GM10266 (cell line): Measurements from ENCODE around the gene KLHL26.

Experiments used
- DNase-seq: peaks from one replicate; pipeline ENCODE4 v3.0.0; 2012; ENCODE audit errors: extremely low spot score
- TF ChIP-seq, protein P1 (sequence below): IDR thresholded peaks from 2 replicates; pipeline ENCODE4 v1.5.1; 2012; ENCODE audit warnings: mild to moderate bottlenecking, low read depth; ENCODE audit not compliant: control insufficient read depth, insufficient read depth; ENCODE audit errors: missing control alignments

KLHL26 gene

DNA sequence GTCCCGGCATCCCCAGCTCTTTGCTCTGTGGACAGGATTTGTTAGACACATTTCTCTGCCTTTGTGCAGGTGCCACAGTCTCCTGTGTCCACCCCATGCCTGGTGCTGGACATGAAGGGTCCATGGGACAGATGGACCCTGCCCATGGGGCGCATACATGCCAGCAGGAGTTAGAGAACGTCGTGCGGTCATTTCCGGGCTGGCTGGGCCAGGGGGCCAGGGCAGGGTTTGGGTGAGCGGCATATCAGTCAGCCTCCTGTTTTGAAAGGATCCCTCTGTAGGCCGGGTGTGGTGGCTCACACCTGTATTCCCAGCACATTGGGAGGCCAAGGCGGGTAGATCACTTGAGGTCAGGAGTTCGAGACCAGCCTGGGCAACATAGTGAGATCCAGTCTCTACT is 11.0 kb downstream of the KLHL26 start:
- TF ChIP-seq, protein P1, sequence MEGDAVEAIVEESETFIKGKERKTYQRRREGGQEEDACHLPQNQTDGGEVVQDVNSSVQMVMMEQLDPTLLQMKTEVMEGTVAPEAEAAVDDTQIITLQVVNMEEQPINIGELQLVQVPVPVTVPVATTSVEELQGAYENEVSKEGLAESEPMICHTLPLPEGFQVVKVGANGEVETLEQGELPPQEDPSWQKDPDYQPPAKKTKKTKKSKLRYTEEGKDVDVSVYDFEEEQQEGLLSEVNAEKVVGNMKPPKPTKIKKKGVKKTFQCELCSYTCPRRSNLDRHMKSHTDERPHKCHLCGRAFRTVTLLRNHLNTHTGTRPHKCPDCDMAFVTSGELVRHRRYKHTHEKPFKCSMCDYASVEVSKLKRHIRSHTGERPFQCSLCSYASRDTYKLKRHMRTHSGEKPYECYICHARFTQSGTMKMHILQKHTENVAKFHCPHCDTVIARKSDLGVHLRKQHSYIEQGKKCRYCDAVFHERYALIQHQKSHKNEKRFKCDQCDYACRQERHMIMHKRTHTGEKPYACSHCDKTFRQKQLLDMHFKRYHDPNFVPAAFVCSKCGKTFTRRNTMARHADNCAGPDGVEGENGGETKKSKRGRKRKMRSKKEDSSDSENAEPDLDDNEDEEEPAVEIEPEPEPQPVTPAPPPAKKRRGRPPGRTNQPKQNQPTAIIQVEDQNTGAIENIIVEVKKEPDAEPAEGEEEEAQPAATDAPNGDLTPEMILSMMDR, result no peak
- no peak for DNase-seq

DNA sequence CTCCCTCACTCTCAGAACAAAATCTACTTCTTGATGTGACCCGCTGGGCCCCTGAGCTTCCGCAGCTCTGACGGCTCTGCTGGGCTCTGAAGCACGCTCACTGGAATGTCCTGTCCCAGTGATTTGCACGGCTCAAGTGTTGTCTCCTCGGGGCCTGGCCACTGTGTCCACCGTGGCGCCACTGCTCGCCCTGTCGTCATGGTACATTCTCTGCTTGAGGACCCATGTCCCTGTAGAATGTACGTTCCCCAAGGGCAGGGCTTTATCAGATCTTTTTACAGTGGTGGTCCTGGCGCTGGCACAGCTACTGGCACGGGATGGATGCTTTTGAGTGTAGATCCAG is 12.1 kb downstream of the KLHL26 start:
- TF ChIP-seq, protein P1, result no peak
- DNase-seq, result no peak

DNA sequence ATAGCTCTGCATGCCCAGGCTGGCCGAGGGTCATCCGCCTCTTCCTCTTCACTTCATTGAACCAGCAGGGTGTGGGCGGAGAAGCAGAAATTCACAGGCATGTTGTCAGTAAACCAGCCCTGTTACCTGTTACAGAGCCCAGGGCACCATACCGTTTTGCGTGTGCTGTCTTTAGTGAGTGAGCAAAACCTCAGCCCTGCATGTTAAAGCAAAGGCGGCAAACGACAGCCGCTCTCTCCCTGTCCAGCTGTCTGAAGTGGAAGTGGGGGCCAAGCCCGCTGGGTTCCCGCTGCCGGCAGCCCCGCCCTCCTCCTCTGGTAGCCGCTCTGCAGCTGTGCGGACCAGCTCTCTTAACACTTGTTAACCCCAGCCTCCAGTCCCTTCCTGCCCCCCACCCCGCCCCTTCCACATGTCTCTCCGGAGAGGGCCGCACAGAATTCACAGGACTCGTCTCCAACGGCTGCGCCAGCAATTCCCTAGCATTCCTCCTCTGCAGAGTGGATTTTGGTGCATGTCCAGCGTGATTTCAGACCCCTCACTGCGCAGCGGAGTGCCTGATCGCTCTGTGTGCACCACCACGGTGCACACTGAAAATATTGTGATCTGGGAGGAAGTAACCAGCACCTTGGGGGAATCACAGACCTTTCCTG is 12.7 kb downstream of the KLHL26 start:
- no peak for DNase-seq
- TF ChIP-seq, protein P1, result no peak

DNA sequence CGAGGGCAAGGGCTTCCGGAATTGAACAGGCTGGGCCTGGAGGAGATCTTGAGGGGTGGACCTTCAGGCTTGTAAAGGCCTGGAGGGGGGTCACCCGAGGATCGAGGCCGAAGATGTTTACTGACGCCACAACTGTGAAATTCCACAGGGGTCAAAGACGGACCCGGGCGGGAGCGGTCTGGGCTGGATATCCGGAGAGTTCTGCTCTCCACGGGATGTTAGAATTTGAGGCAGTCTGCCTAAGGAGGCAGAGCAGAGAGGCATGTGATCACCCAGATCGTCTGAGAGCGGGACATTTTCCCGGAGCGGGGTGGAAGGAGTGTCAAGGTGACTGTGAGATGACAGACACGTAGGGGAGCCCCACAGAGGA is 13.2 kb downstream of the KLHL26 start:
- TF ChIP-seq, protein P1, result no peak
- DNase-seq, result no peak

DNA sequence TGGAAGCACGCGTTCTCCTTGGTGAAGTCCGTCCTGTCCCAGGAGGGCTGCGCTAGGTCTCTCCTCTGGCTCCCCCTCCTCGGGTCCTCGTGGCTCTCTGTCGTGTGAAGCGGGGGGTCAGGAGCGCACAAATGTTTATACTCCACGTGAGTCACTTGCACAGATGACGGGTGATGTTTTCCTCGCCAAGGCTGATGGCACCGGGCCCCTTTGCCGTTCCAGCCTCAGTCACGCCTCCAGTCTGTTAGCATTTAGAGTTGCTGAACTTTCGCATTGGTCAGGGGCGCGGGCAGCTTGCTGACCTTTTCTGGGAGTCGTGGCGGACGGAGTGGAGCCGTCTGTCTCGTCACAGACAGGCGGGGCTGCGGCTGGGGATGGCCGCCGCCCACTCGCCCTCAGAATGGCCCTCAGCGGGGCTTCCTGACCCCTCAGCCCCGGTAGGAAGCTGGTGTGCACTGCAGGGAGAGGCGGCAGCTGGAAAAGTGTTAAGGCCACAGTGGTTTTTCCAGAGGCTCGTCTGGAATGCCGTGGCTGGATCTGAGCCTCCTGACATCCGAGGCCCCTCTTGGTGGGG is 13.7 kb downstream of the KLHL26 start:
- DNase-seq, result no peak
- TF ChIP-seq, protein P1, result no peak

DNA sequence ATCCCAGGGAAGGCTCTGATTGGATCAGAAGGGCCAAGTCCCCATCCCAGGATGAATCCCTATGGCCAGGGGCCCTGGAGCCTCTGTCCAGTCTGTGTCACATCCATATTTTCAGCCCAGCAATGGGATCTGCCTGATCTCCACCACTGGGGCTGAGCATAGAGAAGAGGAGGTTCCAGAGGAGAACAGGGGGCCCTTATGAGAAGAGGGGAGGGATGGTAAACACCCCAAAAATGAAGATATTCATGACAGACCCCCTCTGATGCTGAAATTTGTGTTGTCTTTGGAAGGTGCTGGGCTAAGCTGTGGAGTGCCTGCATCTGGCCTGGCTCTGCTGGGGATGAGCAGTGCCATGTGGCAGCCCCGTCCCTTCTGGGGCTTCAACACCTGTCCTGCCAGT is 14.5 kb downstream of the KLHL26 start:
- TF ChIP-seq, protein P1, result no peak
- DNase-seq, result no peak

DNA sequence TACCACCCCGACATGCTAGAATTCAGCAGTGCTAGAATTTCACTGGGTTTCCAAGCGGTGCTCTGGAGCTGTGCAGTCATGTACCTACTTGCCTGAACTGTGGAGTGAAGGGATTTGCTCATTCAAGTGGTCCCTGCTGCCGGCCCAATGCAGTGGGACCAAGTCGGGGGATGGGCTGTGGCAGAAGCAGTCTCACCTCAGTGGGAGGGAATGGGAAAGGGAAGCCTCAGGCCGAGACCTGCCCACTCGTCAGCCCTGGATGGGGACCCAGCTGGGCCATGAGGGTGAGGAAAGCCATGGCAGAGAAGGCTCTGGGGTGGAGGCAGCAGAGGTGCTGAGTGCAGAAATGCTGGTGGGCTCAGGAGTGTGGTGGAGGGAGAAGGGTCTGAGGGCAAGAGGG is 14.9 kb downstream of the KLHL26 start:
- DNase-seq, result no peak
- TF ChIP-seq, protein P1, result no peak
